Vagina (tissue), 2 donors: Measurements from ENCODE around the gene RASL11B.

Source experiments
- POLR2A ChIP-seq, 2 donors: fragments of 450-650 bp; IDR thresholded peaks; one replicate each; pipeline ENCODE4 v1.6.1; 2017; ENCODE audit warnings: antibody characterized with exemption in 2 of 2, mild to moderate bottlenecking in 2 of 2, moderate library complexity in 2 of 2
- POLR2AphosphoS5 ChIP-seq, 2 donors: sonication (generic); formaldehyde crosslinking; IDR thresholded peaks; one replicate each; pipeline ENCODE4 v1.9.0; 2017; ENCODE audit warnings: antibody characterized with exemption in 2 of 2, mild to moderate bottlenecking in 2 of 2, low read depth in 1 of 2; ENCODE audit not compliant: insufficient read depth in 1 of 2
- TF ChIP-seq, protein P1 (sequence below), 3 experiments: fragments of 450-650 bp in 2 of 3; fragments of 200-600 bp in 1 of 3; sonication (generic) in 1 of 3; IDR thresholded peaks; one replicate each; pipeline ENCODE4 v1.5.1; 2017 to 2019; ENCODE audit warnings: antibody characterized with exemption in 3 of 3, mild to moderate bottlenecking in 2 of 3, moderate library complexity in 2 of 3

DNA sequence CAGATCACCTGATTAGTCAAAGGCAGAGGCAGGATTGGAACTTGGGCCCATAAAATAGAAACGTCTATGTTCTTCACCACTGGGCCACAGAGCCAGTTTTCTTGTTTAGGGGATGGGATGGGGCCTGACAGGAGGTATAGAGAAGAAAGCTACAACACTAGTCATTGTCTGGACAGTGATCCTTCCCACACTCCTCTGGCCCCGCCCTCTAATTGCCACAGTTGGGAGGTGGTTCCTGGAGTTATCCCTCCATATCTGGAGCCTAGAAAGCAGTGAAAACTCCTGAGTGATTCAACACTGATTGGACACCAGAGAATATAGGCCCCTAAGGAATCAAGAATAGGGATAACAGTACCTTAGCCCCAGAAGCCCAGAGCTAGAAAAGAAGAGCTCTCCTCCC, 22.9 kb downstream of the RASL11B start:
- TF ChIP-seq POLR2AphosphoS5 (IDR thresholded peaks at IDR 0.05; ENCODE audit: insufficient read depth in 1 of 2, low read depth in 1 of 2) (no peak), POLR2A (IDR thresholded peaks at IDR 0.05) (no peak)
- TF ChIP-seq, protein P1, sequence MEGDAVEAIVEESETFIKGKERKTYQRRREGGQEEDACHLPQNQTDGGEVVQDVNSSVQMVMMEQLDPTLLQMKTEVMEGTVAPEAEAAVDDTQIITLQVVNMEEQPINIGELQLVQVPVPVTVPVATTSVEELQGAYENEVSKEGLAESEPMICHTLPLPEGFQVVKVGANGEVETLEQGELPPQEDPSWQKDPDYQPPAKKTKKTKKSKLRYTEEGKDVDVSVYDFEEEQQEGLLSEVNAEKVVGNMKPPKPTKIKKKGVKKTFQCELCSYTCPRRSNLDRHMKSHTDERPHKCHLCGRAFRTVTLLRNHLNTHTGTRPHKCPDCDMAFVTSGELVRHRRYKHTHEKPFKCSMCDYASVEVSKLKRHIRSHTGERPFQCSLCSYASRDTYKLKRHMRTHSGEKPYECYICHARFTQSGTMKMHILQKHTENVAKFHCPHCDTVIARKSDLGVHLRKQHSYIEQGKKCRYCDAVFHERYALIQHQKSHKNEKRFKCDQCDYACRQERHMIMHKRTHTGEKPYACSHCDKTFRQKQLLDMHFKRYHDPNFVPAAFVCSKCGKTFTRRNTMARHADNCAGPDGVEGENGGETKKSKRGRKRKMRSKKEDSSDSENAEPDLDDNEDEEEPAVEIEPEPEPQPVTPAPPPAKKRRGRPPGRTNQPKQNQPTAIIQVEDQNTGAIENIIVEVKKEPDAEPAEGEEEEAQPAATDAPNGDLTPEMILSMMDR (IDR thresholded peaks at IDR 0.05), result no peak
